ENCODE data around the gene WDR45.

WDR45 gene

DNA sequence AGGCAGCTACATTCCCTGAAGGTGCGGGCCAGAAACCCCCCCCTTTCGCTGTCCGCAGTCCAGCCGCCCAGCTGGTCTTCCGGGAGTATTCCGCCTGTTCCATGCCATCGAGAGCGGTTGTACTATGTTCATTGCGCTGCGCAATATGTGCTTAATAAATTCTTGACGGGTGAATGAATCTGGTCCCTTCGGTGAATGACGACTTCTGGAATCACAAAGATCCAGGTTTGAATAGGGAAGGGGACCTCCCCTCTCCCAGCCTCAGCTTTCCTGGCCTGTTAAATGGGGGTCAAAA lies 35.8 kb downstream of the WDR45 start (continued):
- TF ChIP-seq, protein P1, sequence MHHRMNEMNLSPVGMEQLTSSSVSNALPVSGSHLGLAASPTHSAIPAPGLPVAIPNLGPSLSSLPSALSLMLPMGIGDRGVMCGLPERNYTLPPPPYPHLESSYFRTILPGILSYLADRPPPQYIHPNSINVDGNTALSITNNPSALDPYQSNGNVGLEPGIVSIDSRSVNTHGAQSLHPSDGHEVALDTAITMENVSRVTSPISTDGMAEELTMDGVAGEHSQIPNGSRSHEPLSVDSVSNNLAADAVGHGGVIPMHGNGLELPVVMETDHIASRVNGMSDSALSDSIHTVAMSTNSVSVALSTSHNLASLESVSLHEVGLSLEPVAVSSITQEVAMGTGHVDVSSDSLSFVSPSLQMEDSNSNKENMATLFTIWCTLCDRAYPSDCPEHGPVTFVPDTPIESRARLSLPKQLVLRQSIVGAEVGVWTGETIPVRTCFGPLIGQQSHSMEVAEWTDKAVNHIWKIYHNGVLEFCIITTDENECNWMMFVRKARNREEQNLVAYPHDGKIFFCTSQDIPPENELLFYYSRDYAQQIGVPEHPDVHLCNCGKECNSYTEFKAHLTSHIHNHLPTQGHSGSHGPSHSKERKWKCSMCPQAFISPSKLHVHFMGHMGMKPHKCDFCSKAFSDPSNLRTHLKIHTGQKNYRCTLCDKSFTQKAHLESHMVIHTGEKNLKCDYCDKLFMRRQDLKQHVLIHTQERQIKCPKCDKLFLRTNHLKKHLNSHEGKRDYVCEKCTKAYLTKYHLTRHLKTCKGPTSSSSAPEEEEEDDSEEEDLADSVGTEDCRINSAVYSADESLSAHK (tag by site-specific recombination; IDR thresholded peaks at IDR 0.05) = no peak
- TF ChIP-seq GLI2 (tag by site-specific recombination; IDR thresholded peaks at IDR 0.05; ENCODE audit: borderline replicate concordance, low read depth) (no peak), ZNF571 (tag by site-specific recombination; IDR thresholded peaks at IDR 0.05) (no peak), ZBTB17 (tag by site-specific recombination; IDR thresholded peaks at IDR 0.05) (0 out of 2 replicates have a peak, but pooled peaks have one; percentile 0), ZNF155 (tag by site-specific recombination; IDR thresholded peaks at IDR 0.05) (no peak), SCRT2 (tag by site-specific recombination; IDR thresholded peaks at IDR 0.05) (no peak), ZNF529 (tag by site-specific recombination; IDR thresholded peaks at IDR 0.05; ENCODE audit: insufficient replicate concordance) (no peak), IKZF3 (tag by site-specific recombination; IDR thresholded peaks at IDR 0.05) (no peak), YY2 (tag by site-specific recombination; IDR thresholded peaks at IDR 0.05) (no peak), ZSCAN30 (tag by site-specific recombination; IDR thresholded peaks at IDR 0.05) (no peak), ZNF76 (tag by site-specific recombination; IDR thresholded peaks at IDR 0.05; ENCODE audit: borderline replicate concordance, low read depth) (no peak), ZNF169 (tag by site-specific recombination; IDR thresholded peaks at IDR 0.05) (no peak), ZNF2 (tag by site-specific recombination; IDR thresholded peaks at IDR 0.05) (peak; percentile 74), SETDB1 (IDR thresholded peaks at IDR 0.05; ENCODE audit: insufficient read length, low read length) (no peak), SP7 (tag by site-specific recombination; IDR thresholded peaks at IDR 0.05) (no peak)
- TF ChIP-seq, protein P2, sequence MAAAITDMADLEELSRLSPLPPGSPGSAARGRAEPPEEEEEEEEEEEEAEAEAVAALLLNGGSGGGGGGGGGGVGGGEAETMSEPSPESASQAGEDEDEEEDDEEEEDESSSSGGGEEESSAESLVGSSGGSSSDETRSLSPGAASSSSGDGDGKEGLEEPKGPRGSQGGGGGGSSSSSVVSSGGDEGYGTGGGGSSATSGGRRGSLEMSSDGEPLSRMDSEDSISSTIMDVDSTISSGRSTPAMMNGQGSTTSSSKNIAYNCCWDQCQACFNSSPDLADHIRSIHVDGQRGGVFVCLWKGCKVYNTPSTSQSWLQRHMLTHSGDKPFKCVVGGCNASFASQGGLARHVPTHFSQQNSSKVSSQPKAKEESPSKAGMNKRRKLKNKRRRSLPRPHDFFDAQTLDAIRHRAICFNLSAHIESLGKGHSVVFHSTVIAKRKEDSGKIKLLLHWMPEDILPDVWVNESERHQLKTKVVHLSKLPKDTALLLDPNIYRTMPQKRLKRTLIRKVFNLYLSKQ (tag by site-specific recombination; IDR thresholded peaks at IDR 0.05; ENCODE audit: borderline replicate concordance) = no peak
- TF ChIP-seq, protein P3, sequence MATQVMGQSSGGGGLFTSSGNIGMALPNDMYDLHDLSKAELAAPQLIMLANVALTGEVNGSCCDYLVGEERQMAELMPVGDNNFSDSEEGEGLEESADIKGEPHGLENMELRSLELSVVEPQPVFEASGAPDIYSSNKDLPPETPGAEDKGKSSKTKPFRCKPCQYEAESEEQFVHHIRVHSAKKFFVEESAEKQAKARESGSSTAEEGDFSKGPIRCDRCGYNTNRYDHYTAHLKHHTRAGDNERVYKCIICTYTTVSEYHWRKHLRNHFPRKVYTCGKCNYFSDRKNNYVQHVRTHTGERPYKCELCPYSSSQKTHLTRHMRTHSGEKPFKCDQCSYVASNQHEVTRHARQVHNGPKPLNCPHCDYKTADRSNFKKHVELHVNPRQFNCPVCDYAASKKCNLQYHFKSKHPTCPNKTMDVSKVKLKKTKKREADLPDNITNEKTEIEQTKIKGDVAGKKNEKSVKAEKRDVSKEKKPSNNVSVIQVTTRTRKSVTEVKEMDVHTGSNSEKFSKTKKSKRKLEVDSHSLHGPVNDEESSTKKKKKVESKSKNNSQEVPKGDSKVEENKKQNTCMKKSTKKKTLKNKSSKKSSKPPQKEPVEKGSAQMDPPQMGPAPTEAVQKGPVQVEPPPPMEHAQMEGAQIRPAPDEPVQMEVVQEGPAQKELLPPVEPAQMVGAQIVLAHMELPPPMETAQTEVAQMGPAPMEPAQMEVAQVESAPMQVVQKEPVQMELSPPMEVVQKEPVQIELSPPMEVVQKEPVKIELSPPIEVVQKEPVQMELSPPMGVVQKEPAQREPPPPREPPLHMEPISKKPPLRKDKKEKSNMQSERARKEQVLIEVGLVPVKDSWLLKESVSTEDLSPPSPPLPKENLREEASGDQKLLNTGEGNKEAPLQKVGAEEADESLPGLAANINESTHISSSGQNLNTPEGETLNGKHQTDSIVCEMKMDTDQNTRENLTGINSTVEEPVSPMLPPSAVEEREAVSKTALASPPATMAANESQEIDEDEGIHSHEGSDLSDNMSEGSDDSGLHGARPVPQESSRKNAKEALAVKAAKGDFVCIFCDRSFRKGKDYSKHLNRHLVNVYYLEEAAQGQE (tag by site-specific recombination; IDR thresholded peaks at IDR 0.05) = peak; percentile 58; the same call in 1 of the 2 replicates
- TF ChIP-seq, protein P4, sequence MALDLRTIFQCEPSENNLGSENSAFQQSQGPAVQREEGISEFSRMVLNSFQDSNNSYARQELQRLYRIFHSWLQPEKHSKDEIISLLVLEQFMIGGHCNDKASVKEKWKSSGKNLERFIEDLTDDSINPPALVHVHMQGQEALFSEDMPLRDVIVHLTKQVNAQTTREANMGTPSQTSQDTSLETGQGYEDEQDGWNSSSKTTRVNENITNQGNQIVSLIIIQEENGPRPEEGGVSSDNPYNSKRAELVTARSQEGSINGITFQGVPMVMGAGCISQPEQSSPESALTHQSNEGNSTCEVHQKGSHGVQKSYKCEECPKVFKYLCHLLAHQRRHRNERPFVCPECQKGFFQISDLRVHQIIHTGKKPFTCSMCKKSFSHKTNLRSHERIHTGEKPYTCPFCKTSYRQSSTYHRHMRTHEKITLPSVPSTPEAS (tag by site-specific recombination; IDR thresholded peaks at IDR 0.05) = no peak
- TF ChIP-seq, protein P5, sequence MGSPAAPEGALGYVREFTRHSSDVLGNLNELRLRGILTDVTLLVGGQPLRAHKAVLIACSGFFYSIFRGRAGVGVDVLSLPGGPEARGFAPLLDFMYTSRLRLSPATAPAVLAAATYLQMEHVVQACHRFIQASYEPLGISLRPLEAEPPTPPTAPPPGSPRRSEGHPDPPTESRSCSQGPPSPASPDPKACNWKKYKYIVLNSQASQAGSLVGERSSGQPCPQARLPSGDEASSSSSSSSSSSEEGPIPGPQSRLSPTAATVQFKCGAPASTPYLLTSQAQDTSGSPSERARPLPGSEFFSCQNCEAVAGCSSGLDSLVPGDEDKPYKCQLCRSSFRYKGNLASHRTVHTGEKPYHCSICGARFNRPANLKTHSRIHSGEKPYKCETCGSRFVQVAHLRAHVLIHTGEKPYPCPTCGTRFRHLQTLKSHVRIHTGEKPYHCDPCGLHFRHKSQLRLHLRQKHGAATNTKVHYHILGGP (tag by site-specific recombination; IDR thresholded peaks at IDR 0.05) = no peak

Data from HEK293 (cell line).